ENCODE data around the gene EIF4EBP3. TPM values are rescaled to one million over a fixed set of nuclear protein-coding genes. Genes with fewer than 3 reads are reported as not detected.
A peak's percentile ranks its signal among the peaks of the same experiment; 100 is the strongest.
"Not testable (repeated sequence)": the region's sequence is repeated elsewhere in the genome, so short reads cannot be mapped to it uniquely, and the experiment has no call there.

EIF4EBP3 gene
- total RNA-seq, 2 experiments from 2014 or later, result 0.98 to 8.3 TPM

DNA sequence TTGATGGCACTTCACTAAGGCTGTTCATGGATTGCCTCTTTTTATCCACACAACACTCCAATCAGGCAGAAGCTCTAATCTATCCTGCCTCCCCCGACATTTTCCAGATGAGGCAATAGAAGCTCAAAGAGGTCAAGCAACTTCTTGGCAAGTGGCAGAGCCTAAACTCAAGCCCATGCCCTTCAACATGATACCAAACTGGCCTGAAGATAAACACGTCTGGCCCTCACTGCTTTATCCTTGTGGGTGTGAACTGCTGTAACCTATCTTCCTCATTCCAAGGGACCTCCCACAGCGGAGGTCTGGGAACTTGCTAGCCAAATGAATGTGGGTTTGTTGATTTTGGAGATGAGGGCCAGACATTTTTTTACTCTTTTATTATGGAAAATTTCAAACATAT, 26.7 kb downstream of the EIF4EBP3 start:
- CTCF ChIA-PET (ENCODE audit: unreplicated experiment), result no interaction called here
- H3K4me2 ChIP-seq (ENCODE audit: low read length), result no peak overlapping the region
- H3K36me3 ChIP-seq (ENCODE audit: insufficient read depth, low read length), result peaks cover 5% of the 10 kb centered on the region; the same call in 1 of the 2 replicates
- no TSS peak for BruUV-seq (replicated peaks)
- peaks cover 4% of the 10 kb centered on the region for H3K4me1 ChIP-seq (ENCODE audit: insufficient read depth, low read length, poor library complexity, severe bottlenecking)
- H2AFZ ChIP-seq (ENCODE audit: low read length), result no peak overlapping the region
- H3K79me2 ChIP-seq (ENCODE audit: insufficient read depth, low read depth, low read length), result no peaks in the 10 kb centered on the region
- H3K4me3 ChIP-seq (ENCODE audit: low read depth, low read length, poor library complexity, severe bottlenecking), result no peak overlapping the region
- intact Hi-C loops (cut with micrococcal nuclease; ENCODE audit: unreplicated experiment), result no loop called here
- no peak overlapping the region for H3K27ac ChIP-seq (ENCODE audit: low read depth, low read length, poor library complexity, severe bottlenecking)
- no peaks in the 10 kb centered on the region for H4K20me1 ChIP-seq (ENCODE audit: insufficient read depth, low read length)
- no peaks in the 10 kb centered on the region for H3K9me3 ChIP-seq (ENCODE audit: low read length)
- POLR2A ChIA-PET, result interaction anchor here (0.5 to 0.9 kb wide), 3 partner anchors 27 to 467 kb away, joined by 3 to 4 read pairs (median 3); partner anchors contain the start of gene EIF4EBP3
- no peaks in the 10 kb centered on the region for H3K9me2 ChIP-seq (ENCODE audit: insufficient read depth, low read length)
- DNase-seq (ENCODE audit: low spot score), result no peak
- TF ChIP-seq EZH2phosphoT487 (IDR thresholded peaks at IDR 0.05; ENCODE audit: borderline replicate concordance, low read depth, low read length), result no peak
- TF ChIP-seq, protein P1, sequence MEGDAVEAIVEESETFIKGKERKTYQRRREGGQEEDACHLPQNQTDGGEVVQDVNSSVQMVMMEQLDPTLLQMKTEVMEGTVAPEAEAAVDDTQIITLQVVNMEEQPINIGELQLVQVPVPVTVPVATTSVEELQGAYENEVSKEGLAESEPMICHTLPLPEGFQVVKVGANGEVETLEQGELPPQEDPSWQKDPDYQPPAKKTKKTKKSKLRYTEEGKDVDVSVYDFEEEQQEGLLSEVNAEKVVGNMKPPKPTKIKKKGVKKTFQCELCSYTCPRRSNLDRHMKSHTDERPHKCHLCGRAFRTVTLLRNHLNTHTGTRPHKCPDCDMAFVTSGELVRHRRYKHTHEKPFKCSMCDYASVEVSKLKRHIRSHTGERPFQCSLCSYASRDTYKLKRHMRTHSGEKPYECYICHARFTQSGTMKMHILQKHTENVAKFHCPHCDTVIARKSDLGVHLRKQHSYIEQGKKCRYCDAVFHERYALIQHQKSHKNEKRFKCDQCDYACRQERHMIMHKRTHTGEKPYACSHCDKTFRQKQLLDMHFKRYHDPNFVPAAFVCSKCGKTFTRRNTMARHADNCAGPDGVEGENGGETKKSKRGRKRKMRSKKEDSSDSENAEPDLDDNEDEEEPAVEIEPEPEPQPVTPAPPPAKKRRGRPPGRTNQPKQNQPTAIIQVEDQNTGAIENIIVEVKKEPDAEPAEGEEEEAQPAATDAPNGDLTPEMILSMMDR (conservative IDR thresholded peaks at IDR 0.05; ENCODE audit: low read length), result no peak

DNA sequence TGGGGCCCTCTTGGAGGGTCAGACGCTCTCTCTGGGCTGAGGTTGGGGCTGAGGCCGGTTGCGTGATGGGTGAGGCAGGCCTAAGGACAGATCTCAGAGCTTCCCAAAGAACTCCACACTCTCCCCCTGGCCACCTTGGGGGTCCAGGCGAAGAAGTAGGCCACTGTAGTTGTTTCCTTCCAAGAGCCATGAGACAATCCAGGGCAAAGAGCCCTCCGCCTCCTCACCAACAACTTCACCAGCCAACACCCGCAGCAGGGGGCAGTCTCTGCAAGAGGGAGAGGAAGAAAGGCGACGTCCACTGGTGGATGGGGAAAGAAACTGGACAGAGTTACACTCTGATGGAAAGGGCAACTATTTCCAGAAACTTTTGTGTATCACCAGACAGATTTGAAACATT, 27.8 kb downstream of the EIF4EBP3 start:
- ChIA-PET POLR2A (interaction anchor here (1.0 to 2.1 kb wide), 2 partner anchors 9 to 38 kb away, joined by 3 to 4 read pairs; no protein-coding TSS in a partner anchor), CTCF (ENCODE audit: unreplicated experiment) (no interaction called here)
- Histone ChIP-seq H3K9me2 (ENCODE audit: insufficient read depth, low read length) (no peaks in the 10 kb centered on the region), H3K36me3 (ENCODE audit: insufficient read depth, low read length) (peaks cover 2% of the 10 kb centered on the region; the same call in 1 of the 2 replicates), H4K20me1 (ENCODE audit: insufficient read depth, low read length) (no peaks in the 10 kb centered on the region), H3K4me3 (ENCODE audit: low read depth, low read length, poor library complexity, severe bottlenecking) (no peak overlapping the region), H3K4me1 (ENCODE audit: insufficient read depth, low read length, poor library complexity, severe bottlenecking) (peaks cover 4% of the 10 kb centered on the region), H3K4me2 (ENCODE audit: low read length) (no peak overlapping the region), H3K27ac (ENCODE audit: low read depth, low read length, poor library complexity, severe bottlenecking) (no peak overlapping the region), H2AFZ (ENCODE audit: low read length) (no peak overlapping the region), H3K79me2 (ENCODE audit: insufficient read depth, low read depth, low read length) (no peaks in the 10 kb centered on the region), H3K9me3 (ENCODE audit: low read length) (no peaks in the 10 kb centered on the region)
- intact Hi-C loops (cut with micrococcal nuclease; ENCODE audit: unreplicated experiment), result no loop called here
- DNase-seq (ENCODE audit: low spot score), result no peak
- TF ChIP-seq, protein P1 (conservative IDR thresholded peaks at IDR 0.05; ENCODE audit: low read length), result peak; percentile 46; the same call in 1 of the 2 replicates
- TF ChIP-seq EZH2phosphoT487 (IDR thresholded peaks at IDR 0.05; ENCODE audit: borderline replicate concordance, low read depth, low read length), result no peak
- BruUV-seq (replicated peaks), result no TSS peak

DNA sequence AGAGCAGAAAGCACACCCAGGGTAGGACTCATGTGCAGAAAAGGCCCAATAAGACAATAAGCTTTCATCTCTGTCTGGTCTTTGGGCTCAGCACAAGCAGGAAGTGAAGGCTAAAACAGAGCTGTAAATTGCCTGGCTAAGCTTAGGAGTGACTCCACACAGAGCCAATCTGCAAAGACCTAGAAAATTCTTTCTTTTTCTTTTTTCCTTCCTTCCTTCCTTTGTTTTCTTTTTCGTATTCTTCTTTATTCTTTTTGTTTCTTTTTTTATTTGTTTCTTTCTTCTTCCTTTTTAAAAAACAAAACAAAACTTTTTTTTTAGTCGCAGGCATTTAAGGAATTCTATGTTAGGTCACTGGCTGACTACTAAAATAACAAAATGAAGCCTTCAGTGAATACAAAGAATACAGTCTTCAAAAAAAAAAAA, 29.3 kb downstream of the EIF4EBP3 start:
- Histone ChIP-seq H4K20me1 (ENCODE audit: insufficient read depth, low read length) (no peaks in the 10 kb centered on the region), H3K4me1 (ENCODE audit: insufficient read depth, low read length, poor library complexity, severe bottlenecking) (peaks cover 4% of the 10 kb centered on the region), H2AFZ (ENCODE audit: low read length) (peak overlapping the region; percentile 91), H3K9me2 (ENCODE audit: insufficient read depth, low read length) (no peaks in the 10 kb centered on the region), H3K9me3 (ENCODE audit: low read length) (no peaks in the 10 kb centered on the region), H3K4me3 (ENCODE audit: low read depth, low read length, poor library complexity, severe bottlenecking) (no peak overlapping the region), H3K36me3 (ENCODE audit: insufficient read depth, low read length) (no peaks in the 10 kb centered on the region), H3K79me2 (ENCODE audit: insufficient read depth, low read depth, low read length) (no peaks in the 10 kb centered on the region), H3K27ac (ENCODE audit: low read depth, low read length, poor library complexity, severe bottlenecking) (no peak overlapping the region), H3K4me2 (ENCODE audit: low read length) (no peak overlapping the region)
- CTCF ChIA-PET (ENCODE audit: unreplicated experiment), result no interaction called here
- peak; percentile 14 for DNase-seq (ENCODE audit: low spot score)
- POLR2A ChIA-PET, result interaction anchor here (0.9 to 2.1 kb wide), 2 partner anchors 10 to 50 kb away, joined by 3 to 4 read pairs; no protein-coding TSS in a partner anchor
- TF ChIP-seq, protein P1 (conservative IDR thresholded peaks at IDR 0.05; ENCODE audit: low read length), result no peak
- TF ChIP-seq EZH2phosphoT487 (IDR thresholded peaks at IDR 0.05; ENCODE audit: borderline replicate concordance, low read depth, low read length), result no peak
- intact Hi-C loops (cut with micrococcal nuclease; ENCODE audit: unreplicated experiment), result no loop called here
- BruUV-seq (replicated peaks), result no TSS peak

DNA sequence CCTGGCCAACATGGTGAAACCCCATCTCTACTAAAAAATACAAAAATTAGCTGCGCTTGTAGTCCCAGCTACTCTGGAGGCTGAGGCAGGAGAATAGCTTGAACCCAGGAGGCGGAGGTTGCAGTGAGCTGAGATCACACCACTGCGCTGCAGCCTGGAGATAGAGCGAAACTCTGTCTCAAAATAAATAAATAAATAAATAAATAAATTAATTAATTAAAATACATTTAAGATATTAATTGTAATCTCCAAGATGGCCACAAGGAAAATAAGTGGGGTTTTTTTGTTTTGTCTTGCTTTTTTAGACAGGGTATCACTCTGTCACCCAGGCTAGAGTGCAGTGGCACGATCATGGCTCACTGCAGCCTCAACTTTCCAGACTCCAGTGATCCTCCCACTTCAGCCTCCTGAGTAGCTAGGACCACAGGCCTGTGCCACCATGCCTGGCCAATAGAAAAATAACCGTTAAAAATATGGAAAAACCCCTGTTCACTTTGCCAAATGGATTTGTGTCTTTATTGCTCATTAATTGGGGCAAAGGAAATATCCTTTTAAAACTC, 31.8 kb downstream of the EIF4EBP3 start:
- H3K4me3 ChIP-seq (ENCODE audit: low read depth, low read length, poor library complexity, severe bottlenecking); H3K9me2 ChIP-seq (ENCODE audit: insufficient read depth, low read length); CTCF ChIA-PET (ENCODE audit: unreplicated experiment); H3K79me2 ChIP-seq (ENCODE audit: insufficient read depth, low read depth, low read length); H3K36me3 ChIP-seq (ENCODE audit: insufficient read depth, low read length); BruUV-seq (replicated peaks); POLR2A ChIA-PET; H3K4me2 ChIP-seq (ENCODE audit: low read length); intact Hi-C loops (cut with micrococcal nuclease; ENCODE audit: unreplicated experiment); H2AFZ ChIP-seq (ENCODE audit: low read length); H3K4me1 ChIP-seq (ENCODE audit: insufficient read depth, low read length, poor library complexity, severe bottlenecking); H3K27ac ChIP-seq (ENCODE audit: low read depth, low read length, poor library complexity, severe bottlenecking); H3K9me3 ChIP-seq (ENCODE audit: low read length); H4K20me1 ChIP-seq (ENCODE audit: insufficient read depth, low read length); DNase-seq (ENCODE audit: low spot score): not testable (repeated sequence)
